Adipocyte (in vitro differentiated cells): ENCODE measurements around the gene NXPE4.

Source experiments
- DNase-seq: peaks from one replicate; pipeline ENCODE4 v3.0.0-alpha.2; 2015; ENCODE audit warnings: low read depth
- H3K27me3 ChIP-seq: replicated peaks from 2 replicates; pipeline ENCODE4 v1.7.0; 2013; ENCODE audit warnings: mild to moderate bottlenecking, low read length, moderate library complexity; ENCODE audit not compliant: control insufficient read depth, insufficient read depth
- H3K36me3 ChIP-seq: 2 replicates; pipeline ENCODE4 v1.7.0; 2013; ENCODE audit warnings: low read length, mild to moderate bottlenecking, moderate library complexity; ENCODE audit not compliant: control insufficient read depth, insufficient read depth, severe bottlenecking
- H3K4me1 ChIP-seq: 2 replicates; pipeline ENCODE4 v1.7.0; 2013; ENCODE audit warnings: mild to moderate bottlenecking, low read length, moderate library complexity; ENCODE audit not compliant: control insufficient read depth, insufficient read depth
- H3K4me3 ChIP-seq: 2 replicates; pipeline ENCODE4 v1.7.0; 2013; ENCODE audit warnings: mild to moderate bottlenecking, low read length, moderate library complexity
- H3K9ac ChIP-seq: 2 replicates; pipeline ENCODE4 v1.7.0; 2013; ENCODE audit warnings: mild to moderate bottlenecking, low read length, moderate library complexity
- H3K9me3 ChIP-seq: 2 replicates; pipeline ENCODE4 v1.7.0; 2013; ENCODE audit warnings: mild to moderate bottlenecking, low read length, moderate library complexity; ENCODE audit not compliant: control insufficient read depth

The NXPE4 gene

GRCh38 chr11:114587398-114587953 is 8.1 kb downstream of the NXPE4 start:
- Histone ChIP-seq H3K9me3 (peaks cover 31% of the 10 kb centered on the region), H3K4me1 (no peaks in the 10 kb centered on the region), H3K4me3 (no peak overlapping the region), H3K27me3 (no peaks in the 10 kb centered on the region), H3K36me3 (no peaks in the 10 kb centered on the region), H3K9ac (no peak overlapping the region)
- DNase-seq = no peak

GRCh38 chr11:114586797-114587196 is 8.8 kb downstream of the NXPE4 start:
- DNase-seq = peak; percentile 7
- H3K9ac ChIP-seq = no peak overlapping the region
- no peaks in the 10 kb centered on the region for H3K36me3 ChIP-seq

GRCh38 chr11:114571712-114572111 is 23.9 kb downstream of the NXPE4 start:
- Histone ChIP-seq H3K27me3 (no peaks in the 10 kb centered on the region), H3K4me1 (no peaks in the 10 kb centered on the region), H3K4me3 (no peak overlapping the region), H3K36me3 (no peaks in the 10 kb centered on the region), H3K9ac (no peak overlapping the region), H3K9me3 (no peaks in the 10 kb centered on the region)
- DNase-seq = no peak

More at GRCh38 chr11:114586797-114587196, 8.8 kb downstream of the NXPE4 start:
- Histone ChIP-seq H3K4me1 (no peaks in the 10 kb centered on the region), H3K4me3 (no peak overlapping the region), H3K9me3 (peaks cover 31% of the 10 kb centered on the region), H3K27me3 (no peaks in the 10 kb centered on the region)

GRCh38 chr11:114569801-114570200 is 25.8 kb downstream of the NXPE4 start:
- Histone ChIP-seq H3K4me1 (peaks cover 4% of the 10 kb centered on the region), H3K4me3 (no peak overlapping the region), H3K9ac (no peak overlapping the region), H3K36me3 (no peaks in the 10 kb centered on the region), H3K9me3 (no peaks in the 10 kb centered on the region), H3K27me3 (no peaks in the 10 kb centered on the region)
- no peak for DNase-seq

- no peaks in the 10 kb centered on the region for H3K9me3 ChIP-seq
- H3K27me3 ChIP-seq = no peaks in the 10 kb centered on the region
- H3K9ac ChIP-seq = no peak overlapping the region
- no peak for DNase-seq
- H3K4me3 ChIP-seq = no peak overlapping the region
- H3K36me3 ChIP-seq = no peaks in the 10 kb centered on the region
- peaks cover 20% of the 10 kb centered on the region for H3K4me1 ChIP-seq
Measured at GRCh38 chr11:114566276-114566675, 29.3 kb downstream of the NXPE4 start.

- DNase-seq = no peak
- Histone ChIP-seq H3K4me3 (no peak overlapping the region), H3K9ac (no peak overlapping the region), H3K4me1 (peaks cover 24% of the 10 kb centered on the region), H3K27me3 (no peaks in the 10 kb centered on the region), H3K36me3 (no peaks in the 10 kb centered on the region), H3K9me3 (no peaks in the 10 kb centered on the region)
Measured at GRCh38 chr11:114564831-114565230, 30.8 kb downstream of the NXPE4 start.

GRCh38 chr11:114563077-114563476 is 32.5 kb downstream of the NXPE4 start:
- Histone ChIP-seq H3K36me3 (no peaks in the 10 kb centered on the region), H3K9me3 (no peaks in the 10 kb centered on the region)

GRCh38 chr11:114562166-114562916 is 33.2 kb downstream of the NXPE4 start:
- Histone ChIP-seq H3K9ac (no peak overlapping the region), H3K27me3 (no peaks in the 10 kb centered on the region), H3K36me3 (no peaks in the 10 kb centered on the region), H3K4me1 (peaks cover 24% of the 10 kb centered on the region), H3K4me3 (no peak overlapping the region), H3K9me3 (no peaks in the 10 kb centered on the region)
- peak; percentile 24 for DNase-seq

More at GRCh38 chr11:114563077-114563476, 32.5 kb downstream of the NXPE4 start:
- H3K9ac ChIP-seq = no peak overlapping the region
- H3K27me3 ChIP-seq = no peaks in the 10 kb centered on the region
- H3K4me1 ChIP-seq = peaks cover 24% of the 10 kb centered on the region
- DNase-seq = peak; percentile 3
- H3K4me3 ChIP-seq = no peak overlapping the region

GRCh38 chr11:114559425-114560310 is 35.9 kb downstream of the NXPE4 start, which contains the start of gene NXPE1:
TSS of gene NXPE1 (minus strand) at chr11:114559881. CDS start at chr11:114551201, 8,680 bp downstream.
- Histone ChIP-seq H3K9ac (no peak within 1 kb of the TSS), H3K36me3 (no peaks in the 10 kb centered on the region), H3K27me3 (no peaks in the 10 kb centered on the region), H3K9me3 (no peaks in the 10 kb centered on the region), H3K4me3 (no peak within 1 kb of the TSS), H3K4me1 (peaks cover 21% of the 10 kb centered on the region)
- no peak for DNase-seq

GRCh38 chr11:114556135-114556534 is 39.5 kb downstream of the NXPE4 start:
- Histone ChIP-seq H3K9ac (no peak overlapping the region), H3K27me3 (no peaks in the 10 kb centered on the region), H3K9me3 (no peaks in the 10 kb centered on the region), H3K36me3 (no peaks in the 10 kb centered on the region), H3K4me3 (no peak overlapping the region), H3K4me1 (peaks cover 4% of the 10 kb centered on the region)
- no peak for DNase-seq

- Histone ChIP-seq H3K4me3 (no peak overlapping the region), H3K9ac (no peak overlapping the region), H3K4me1 (no peaks in the 10 kb centered on the region), H3K27me3 (no peaks in the 10 kb centered on the region), H3K9me3 (no peaks in the 10 kb centered on the region), H3K36me3 (no peaks in the 10 kb centered on the region)
- peak; percentile 9 for DNase-seq
Measured at GRCh38 chr11:114553642-114554041, 41.9 kb downstream of the NXPE4 start.
